Pancreas (tissue), 10 donors: ENCODE measurements around the gene FAM24A. TPM values are rescaled to one million over a fixed set of nuclear protein-coding genes. Genes with fewer than 3 reads are reported as not detected.
"Not testable (repeated sequence)": the region's sequence is repeated elsewhere in the genome, so short reads cannot be mapped to it uniquely, and the experiment has no call there.

Experiments
- ATAC-seq, 4 donors: fragments of 200-7000 bp; cut with Tn5 transposase; one replicate each; pipeline versions ENCODE4 v1.8.0 to v1.9.1; 2020; ENCODE audit warnings: mild to moderate bottlenecking in 4 of 4, moderate library complexity in 4 of 4
- DNase-seq, 6 donors: peaks; one replicate each; pipeline ENCODE4 v3.0.0-alpha.2; 2020
- FAIRE-seq: peaks from 2 replicates; lab custom pipeline; 2012; peaks lifted over from hg19 to GRCh38; lab: Jason Lieb, UNC
- H3K27ac ChIP-seq, 4 donors: fragments of 200-600 bp; sonication (generic); 1 replicate in 3 of 4; 2 replicates in 1 of 4; pipeline versions ENCODE4 v1.5.0 to v1.8.0; 2020
- H3K27me3 ChIP-seq, 4 donors: fragments of 200-600 bp; one replicate each; pipeline ENCODE4 v1.8.0; 2021
- H3K36me3 ChIP-seq, 3 donors: fragments of 200-600 bp; sonication (generic) in 1 of 3; one replicate each; pipeline versions ENCODE4 v1.5.0 to v1.8.0; 2020 to 2021
- H3K4me1 ChIP-seq, 3 donors: fragments of 200-600 bp; one replicate each; pipeline ENCODE4 v1.8.0; 2021
- H3K4me3 ChIP-seq, 4 donors: fragments of 200-600 bp; sonication (generic) in 2 of 4; one replicate each; pipeline versions ENCODE4 v1.5.0 to v1.8.0; 2020 to 2021
- H3K9me3 ChIP-seq, 4 donors: fragments of 200-600 bp; one replicate each; pipeline ENCODE4 v1.8.0; 2021
- CTCF ChIP-seq, 4 donors: fragments of 200-600 bp; sonication (generic) in 3 of 4; IDR thresholded peaks; one replicate each; pipeline versions ENCODE4 v1.5.0 to v1.8.0; 2021; ENCODE audit warnings: antibody characterized with exemption in 4 of 4
- WGBS, 2 donors: extraction: QIAGEN DNeasy Blood & Tissue Kit; methylation state at CpG; one replicate each; pipeline ENCODE4 v1.1.7; 2013; 5-methylcytosine and 5-hydroxymethylcytosine counted together
- intact Hi-C, 3 donors: fragments of 100-400 bp; cut with DNase I; formaldehyde crosslinking; loops; one replicate each; pipeline versions ENCODE4 v1.11.1 to v1.14.2; 2022
- polyA plus RNA-seq, 2 donors: library from polyadenylated mRNA; stranded (reverse); fragments of 200-250 nt; gene quantifications; one replicate each; pipeline ENCODE4 v1.2.3, GENCODE V29; 2013
- total RNA-seq, 6 donors: library from RNA; stranded (reverse); fragmentation: NEBNext Ultra II Directional in 4 of 6; extraction: Animal tissue kit (Norgen Biotek cat#: 25700) in 4 of 6; gene quantifications; one replicate each; pipeline versions ENCODE4 v1.2.1 to v1.2.4, GENCODE V29; 2021 to 2023
- donor health status: healthy with polysubstance abuse.
- donor health status: DM: no; HTN: no; CAD: no; lungs with moderate emphysema.
- donor health status: DM: no; HTN: no; CAD: no.
- donor health status: control.
- donor health status: control.
- donor health status: Bipolar disorder and iron deficiency.
- donor health status: DM: yes; HTN: yes; CAD: no.
- donor health status: DM: no; HTN: no; CAD: no.
- donor health status: DM: no; HTN: no; CAD: no.
- donor health status: DM: yes; HTN: yes; CAD: no.

The FAM24A gene
- total and polyA plus RNA-seq, 8 donors, result not detected

GRCh38 chr10:122884166-122884565 is 26.2 kb upstream of the FAM24A start:
- FAIRE-seq, result no peak
- Histone ChIP-seq H3K36me3 (no peaks in the 10 kb centered on the region), H3K4me3 (no peak overlapping the region), H3K27ac (no peak overlapping the region), H3K4me1 (peaks cover 0 to 2% (median 0%) of the 10 kb centered on the region in 3 donors), H3K27me3 (no peaks in the 10 kb centered on the region), H3K9me3 (no peaks in the 10 kb centered on the region)
- no peak for ATAC-seq
- no peak for DNase-seq
- intact Hi-C loops, result no loop called here
- TF ChIP-seq CTCF (IDR thresholded peaks at IDR 0.05), result no peak
- WGBS, 2 donors, result 98 to 100% methylated on average over 1 of the region's 1 CpG

GRCh38 chr10:122894261-122894944 is 16.0 kb upstream of the FAM24A start:
- Histone ChIP-seq H3K36me3 (no peaks in the 10 kb centered on the region), H3K4me1 (no peaks in the 10 kb centered on the region), H3K27me3 (no peaks in the 10 kb centered on the region), H3K4me3 (no peak overlapping the region), H3K27ac (no peak overlapping the region), H3K9me3 (no peaks in the 10 kb centered on the region)
- no peak for TF ChIP-seq CTCF (IDR thresholded peaks at IDR 0.05)
- DNase-seq (no peak), ATAC-seq (no peak), FAIRE-seq (no peak)
- WGBS, 2 donors, result 86 to 89% methylated on average over 5 of the region's 5 CpGs
- intact Hi-C loops, result no loop called here

GRCh38 chr10:122903861-122904260 is 6.5 kb upstream of the FAM24A start:
- DNase-seq, H3K4me1 ChIP-seq, H3K27me3 ChIP-seq, H3K9me3 ChIP-seq, intact Hi-C loops, FAIRE-seq, ATAC-seq, H3K36me3 ChIP-seq, H3K4me3 ChIP-seq, H3K27ac ChIP-seq: not testable (repeated sequence)
- WGBS, 2 donors, result 69 to 72% methylated on average over 4 of the region's 4 CpGs

- FAIRE-seq, result no peak
- DNase-seq, result peak; percentile 27 to 81 (median 60)
- Histone ChIP-seq H3K36me3 (no peaks in the 10 kb centered on the region), H3K9me3 (no peaks in the 10 kb centered on the region), H3K27me3 (no peaks in the 10 kb centered on the region), H3K4me3 (no peak overlapping the region), H3K27ac (no peak overlapping the region), H3K4me1 (no peaks in the 10 kb centered on the region)
- peak; percentile 82 to 100 (median 94) for ATAC-seq
- no peak for TF ChIP-seq CTCF (IDR thresholded peaks at IDR 0.05)
- 27 to 30% methylated on average over 5 of the region's 5 CpGs for WGBS, 2 donors
- intact Hi-C loops, result no loop called here
Observed at GRCh38 chr10:122911889-122912484, 1.6 kb downstream of the FAM24A start.

GRCh38 chr10:122915700-122916099 is 5.3 kb downstream of the FAM24A start:
- ATAC-seq (no peak), FAIRE-seq (no peak), DNase-seq (no peak)
- no peaks in the 10 kb centered on the region for H3K36me3 ChIP-seq
- H3K27ac ChIP-seq, result no peak overlapping the region
- 82 to 85% methylated on average over 2 of the region's 2 CpGs for WGBS, 2 donors
- H3K4me1 ChIP-seq, result no peaks in the 10 kb centered on the region
- TF ChIP-seq CTCF (IDR thresholded peaks at IDR 0.05), result no peak
- H3K4me3 ChIP-seq, result no peak overlapping the region
- H3K9me3 ChIP-seq, result no peaks in the 10 kb centered on the region
- intact Hi-C loops, result no loop called here
- no peaks in the 10 kb centered on the region for H3K27me3 ChIP-seq
